CD14-positive monocyte (primary cell): ENCODE measurements around the gene TIPARP. TPM values are rescaled to one million over a fixed set of nuclear protein-coding genes. Genes with fewer than 3 reads are reported as not detected.

Experiments used
- DNase-seq, 3 donors: peaks; one replicate each; pipeline ENCODE4 v3.0.0-alpha.2; 2011 to 2022
- H2AFZ ChIP-seq: 2 replicates; pipeline ENCODE4 v1.6.0; 2012; ENCODE audit warnings: mild to moderate bottlenecking, low read depth, low read length, inconsistent platforms; ENCODE audit not compliant: insufficient read depth, poor library complexity, severe bottlenecking
- H3K27ac ChIP-seq, 2 donors: 1 replicate in 1 of 2; 2 replicates in 1 of 2; pipeline ENCODE4 v1.5.1; 2012 to 2013; ENCODE audit warnings: low read length in 2 of 2, control low read depth in 1 of 2, inconsistent platforms in 1 of 2, low read depth in 1 of 2, mild to moderate bottlenecking in 1 of 2
- H3K27me3 ChIP-seq, 2 donors: one replicate each; pipeline versions ENCODE4 v1.6.0 to v1.6.1; 2011 to 2013; ENCODE audit warnings: low read length in 2 of 2; ENCODE audit not compliant: control insufficient read depth in 2 of 2, insufficient read depth in 2 of 2
- H3K36me3 ChIP-seq, 2 donors: replicated peaks in 1 of 2; 1 replicate in 1 of 2; 2 replicates in 1 of 2; pipeline versions ENCODE4 v1.5.1 to v1.6.1; 2012 to 2013; ENCODE audit warnings: low read length in 2 of 2, control low read depth in 1 of 2, inconsistent platforms in 1 of 2, mild to moderate bottlenecking in 1 of 2; ENCODE audit not compliant: insufficient read depth in 2 of 2, control insufficient read depth in 1 of 2
- H3K4me1 ChIP-seq, 2 donors: 1 replicate in 1 of 2; 2 replicates in 1 of 2; pipeline versions ENCODE4 v1.5.1 to v1.6.1; 2012 to 2013; ENCODE audit warnings: low read length in 2 of 2, control low read depth in 1 of 2, inconsistent platforms in 1 of 2, mild to moderate bottlenecking in 1 of 2, moderate library complexity in 1 of 2; ENCODE audit not compliant: insufficient read depth in 2 of 2, control insufficient read depth in 1 of 2
- H3K4me2 ChIP-seq: replicated peaks from 2 replicates; pipeline ENCODE3; 2012; ENCODE audit warnings: low read length, moderate library complexity, mild to moderate bottlenecking; ENCODE audit not compliant: poor library complexity, severe bottlenecking; ENCODE audit errors: extremely low read depth
- H3K4me3 ChIP-seq, 3 experiments: fragments of 200-600 bp in 1 of 3; sonication (generic) in 1 of 3; replicated peaks in 1 of 3; 1 replicate in 2 of 3; 2 replicates in 1 of 3; pipeline ENCODE4 v1.5.1; 2011 to 2013; ENCODE audit warnings: low read length in 3 of 3, mild to moderate bottlenecking in 3 of 3, control low read depth in 2 of 3, low read depth in 2 of 3, inconsistent platforms in 1 of 3, moderate library complexity in 1 of 3
- H3K79me2 ChIP-seq: 2 replicates; pipeline ENCODE4 v1.6.0; 2012; ENCODE audit warnings: mild to moderate bottlenecking, control low read depth, inconsistent platforms, low read length, moderate library complexity; ENCODE audit not compliant: insufficient read depth
- H3K9ac ChIP-seq: 2 replicates; pipeline ENCODE4 v1.6.0; 2017; ENCODE audit warnings: low read length, mild to moderate bottlenecking; ENCODE audit not compliant: insufficient read depth, poor library complexity, severe bottlenecking
- H3K9me3 ChIP-seq, 2 donors: replicated peaks in 1 of 2; 1 replicate in 1 of 2; 2 replicates in 1 of 2; pipeline versions ENCODE4 v1.5.1 to v1.6.1; 2012 to 2013; ENCODE audit warnings: low read length in 2 of 2, control low read depth in 1 of 2; ENCODE audit not compliant: control insufficient read depth in 1 of 2, insufficient read depth in 1 of 2
- H4K20me1 ChIP-seq: 2 replicates; pipeline ENCODE4 v1.6.0; 2012; ENCODE audit warnings: mild to moderate bottlenecking, low read length, control low read depth, moderate library complexity; ENCODE audit not compliant: insufficient read depth
- H3K27ac Mint-ChIP-seq, 7 donors: one replicate each; pipeline ENCODE4 v1.8.0; 2020; ENCODE audit warnings: mild to moderate bottlenecking in 7 of 7, mixed read lengths in 7 of 7, moderate library complexity in 6 of 7, inconsistent platforms in 2 of 7
- H3K27me3 Mint-ChIP-seq, 3 donors: one replicate each; pipeline ENCODE4 v1.8.0; 2021 to 2022; ENCODE audit warnings: low read depth in 3 of 3, mild to moderate bottlenecking in 3 of 3, mixed read lengths in 3 of 3, moderate library complexity in 3 of 3, inconsistent platforms in 1 of 3
- H3K36me3 Mint-ChIP-seq, 2 donors: one replicate each; pipeline ENCODE4 v1.8.0; 2020; ENCODE audit warnings: mixed read lengths in 2 of 2, inconsistent platforms in 1 of 2, mild to moderate bottlenecking in 1 of 2
- H3K4me1 Mint-ChIP-seq: one replicate; pipeline ENCODE4 v1.8.0; 2020; ENCODE audit warnings: mild to moderate bottlenecking, mixed read lengths
- H3K4me3 Mint-ChIP-seq, 2 donors: one replicate each; pipeline ENCODE4 v1.8.0; 2020; ENCODE audit warnings: mild to moderate bottlenecking in 2 of 2, mixed read lengths in 2 of 2, moderate library complexity in 1 of 2
- H3K9me3 Mint-ChIP-seq, 7 donors: one replicate each; pipeline ENCODE4 v1.8.0; 2020 to 2022; ENCODE audit warnings: mixed read lengths in 7 of 7, mild to moderate bottlenecking in 6 of 7, moderate library complexity in 6 of 7, inconsistent platforms in 2 of 7
- CTCF ChIP-seq: fragments of 200-600 bp; IDR thresholded peaks from one replicate; pipeline ENCODE4 v1.8.0; 2022; ENCODE audit warnings: antibody characterized with exemption, mild to moderate bottlenecking
- intact Hi-C, 2 donors: fragments of 100-400 bp; cut with micrococcal nuclease; formaldehyde crosslinking; loops; one replicate each; pipeline versions ENCODE4 v1.15.0 to v1.15.1; 2023
- polyA plus RNA-seq, 3 donors: library from polyadenylated mRNA; depleted of rRNA in 1 of 3; unstranded in 2 of 3; stranded (reverse) in 1 of 3; fragments of 300-500 nt in 2 of 3; fragments of >200 nt in 1 of 3; fragmentation: Illumina TruSeq in 2 of 3; gene quantifications; 1 replicate in 2 of 3; 2 replicates in 1 of 3; pipeline ENCODE4 v1.2.3, GENCODE V29; 2012 to 2021

TIPARP gene
- polyA plus RNA-seq, 3 donors = 12.7 to 42.5 (median 16.7) TPM

- no peaks in the 10 kb centered on the region for H3K9me3 ChIP-seq
- peak overlapping the region; percentile 29 for H3K4me2 ChIP-seq
- H3K4me1 ChIP-seq = peaks cover 26 to 42% of the 10 kb centered on the region in 2 donors
- peaks cover 88% of the 10 kb centered on the region for H3K79me2 ChIP-seq
- peaks cover 0 to 25% of the 10 kb centered on the region in 2 donors for H3K36me3 ChIP-seq
- DNase-seq = no peak
- Mint-ChIP-seq H3K27ac (peak overlapping the region; percentile 19 to 90 (median 70)), H3K36me3 (peaks cover 19 to 35% of the 10 kb centered on the region in 2 donors), H3K9me3 (no peaks in the 10 kb centered on the region), H3K4me1 (peaks cover 51% of the 10 kb centered on the region), H3K27me3 (no peaks in the 10 kb centered on the region), H3K4me3 (no peak overlapping the region)
- no peak overlapping the region for H2AFZ ChIP-seq
- peak overlapping the region in 1 of 2 donors; percentile 75 for H3K27ac ChIP-seq
- H3K9ac ChIP-seq = no peak overlapping the region
- intact Hi-C loops = no loop called here
- H3K27me3 ChIP-seq = no peaks in the 10 kb centered on the region
- no peak for TF ChIP-seq CTCF
- H3K4me3 ChIP-seq = peak overlapping the region in 1 of 3 experiments; percentile 43
- H4K20me1 ChIP-seq = peaks cover 100% of the 10 kb centered on the region
These were observed 11.4 kb downstream of the TIPARP start for GRCh38 chr3:156685752-156686151.

- Histone ChIP-seq H3K9ac (no peak overlapping the region), H3K4me3 (no peak overlapping the region), H3K27me3 (no peaks in the 10 kb centered on the region), H3K4me2 (no peak overlapping the region), H3K9me3 (no peaks in the 10 kb centered on the region), H3K79me2 (peaks cover 93% of the 10 kb centered on the region), H3K4me1 (peaks cover 14 to 30% of the 10 kb centered on the region in 2 donors), H4K20me1 (peaks cover 100% of the 10 kb centered on the region), H3K27ac (no peak overlapping the region), H3K36me3 (peaks cover 0 to 25% of the 10 kb centered on the region in 2 donors), H2AFZ (no peak overlapping the region)
- Mint-ChIP-seq H3K36me3 (peaks cover 18 to 36% of the 10 kb centered on the region in 2 donors), H3K27me3 (no peaks in the 10 kb centered on the region), H3K4me3 (no peak overlapping the region), H3K4me1 (peaks cover 40% of the 10 kb centered on the region), H3K27ac (no peak overlapping the region), H3K9me3 (no peaks in the 10 kb centered on the region)
- no peak for DNase-seq
- intact Hi-C loops = no loop called here
- TF ChIP-seq CTCF = no peak
These were observed 12.6 kb downstream of the TIPARP start for GRCh38 chr3:156687023-156687422.
